ENCODE data around the gene PCDH15. TPM values are rescaled to one million over a fixed set of nuclear protein-coding genes. Genes with fewer than 3 reads are reported as not detected.

The PCDH15 gene
- total RNA-seq, 1 donor from 2014 or later: 1.2 TPM

DNA sequence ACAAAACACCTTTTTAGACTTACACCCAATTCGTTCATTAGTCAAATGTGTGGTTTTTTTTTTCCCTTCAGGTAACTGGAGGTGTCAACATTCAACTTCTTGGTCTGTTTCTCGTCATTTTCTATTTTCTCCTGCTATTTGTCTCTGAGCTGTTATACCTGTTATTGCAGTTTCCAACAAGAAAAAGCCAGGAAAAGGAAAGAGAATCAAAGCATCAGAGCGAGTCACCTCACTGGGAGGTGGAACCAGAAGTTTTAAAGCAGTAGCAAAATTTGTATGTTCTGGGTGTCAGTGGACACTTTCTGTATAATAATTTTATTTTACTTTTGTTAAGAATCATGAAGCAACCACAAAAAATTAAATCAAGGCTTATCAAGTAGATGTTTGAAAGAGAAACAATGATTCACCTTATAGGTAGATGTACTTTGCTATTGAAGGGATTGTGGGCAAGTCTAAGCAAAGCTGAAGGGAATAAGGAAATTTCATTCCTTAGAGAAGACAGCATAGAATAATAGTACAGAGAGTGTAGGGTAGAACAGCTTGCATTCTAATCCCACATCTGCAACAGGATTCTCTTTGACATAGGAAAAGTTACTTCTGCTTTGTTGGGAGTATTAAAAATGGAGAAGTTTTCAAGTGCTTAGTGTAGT is 675.8 kb downstream of the PCDH15 start:
- DNase-seq (ENCODE audit: low spot score): no peak

DNA sequence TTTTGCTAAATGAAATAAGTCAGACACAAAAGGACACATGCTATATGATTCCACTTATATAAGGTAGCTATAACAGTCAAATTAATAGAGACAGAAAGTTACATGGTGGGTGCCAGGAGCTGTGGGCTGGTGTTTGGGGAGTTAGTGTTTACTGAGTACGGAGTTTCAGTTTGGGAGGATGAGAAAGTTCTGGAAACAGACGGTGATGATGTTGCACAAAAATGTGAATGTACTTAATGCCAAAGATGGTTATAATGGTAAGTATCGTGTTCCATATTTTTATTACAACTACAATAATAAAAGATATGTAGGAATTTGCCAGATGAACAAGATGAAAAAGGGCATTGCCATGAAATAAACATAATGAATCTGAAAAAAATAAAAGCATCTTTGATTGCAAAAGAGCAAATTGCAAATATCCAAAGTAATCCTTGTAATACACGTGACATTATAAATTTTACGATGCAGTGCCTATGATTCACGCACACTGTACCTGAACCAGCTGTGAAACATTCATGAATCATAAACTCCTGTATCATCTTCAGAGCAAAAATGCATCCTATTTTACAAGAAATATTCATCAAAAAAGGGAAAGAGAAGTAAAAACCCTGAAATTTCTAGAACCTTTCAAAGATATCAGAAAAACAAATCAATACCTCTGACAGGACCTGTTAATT is 676.7 kb downstream of the PCDH15 start:
- DNase-seq (ENCODE audit: low spot score): no peak

DNA sequence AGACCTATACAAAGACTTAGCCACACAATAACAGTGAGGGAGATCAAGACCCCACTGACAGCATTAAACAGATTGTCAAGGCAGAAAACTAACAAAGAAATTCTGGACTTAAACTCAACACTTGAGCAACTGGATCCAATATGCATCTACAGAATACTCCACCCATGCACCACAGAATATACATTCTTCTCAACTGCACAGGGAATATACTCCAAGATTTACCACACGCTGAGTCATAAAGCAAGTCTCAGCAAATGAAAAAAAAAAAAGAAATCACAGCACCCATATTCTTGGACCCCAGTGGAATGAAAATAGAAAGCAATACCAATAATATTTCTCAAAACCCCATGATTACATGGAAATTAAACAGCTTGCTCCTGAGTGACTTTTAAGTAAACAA is 680.2 kb downstream of the PCDH15 start:
- DNase-seq (ENCODE audit: low spot score): no peak

DNA sequence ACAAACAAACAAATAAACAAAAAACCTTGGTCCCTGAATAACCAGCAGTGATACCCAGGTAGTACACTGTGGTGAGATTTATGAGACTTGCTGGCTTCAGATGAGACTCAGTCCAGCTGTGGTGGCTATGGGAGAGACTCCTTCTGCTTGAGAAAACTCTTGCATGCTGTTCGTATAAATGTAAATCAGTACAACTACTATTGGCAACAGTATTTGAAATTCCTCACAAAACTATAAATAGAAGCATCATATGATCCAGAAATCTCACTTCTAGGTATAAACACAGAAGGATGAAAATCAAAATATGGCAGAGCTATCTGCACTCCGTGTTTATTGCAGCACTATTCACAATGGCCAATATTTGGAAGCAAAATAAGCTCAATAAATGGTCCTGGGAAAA is 692.1 kb downstream of the PCDH15 start:
- no peak for DNase-seq (ENCODE audit: low spot score)

DNA sequence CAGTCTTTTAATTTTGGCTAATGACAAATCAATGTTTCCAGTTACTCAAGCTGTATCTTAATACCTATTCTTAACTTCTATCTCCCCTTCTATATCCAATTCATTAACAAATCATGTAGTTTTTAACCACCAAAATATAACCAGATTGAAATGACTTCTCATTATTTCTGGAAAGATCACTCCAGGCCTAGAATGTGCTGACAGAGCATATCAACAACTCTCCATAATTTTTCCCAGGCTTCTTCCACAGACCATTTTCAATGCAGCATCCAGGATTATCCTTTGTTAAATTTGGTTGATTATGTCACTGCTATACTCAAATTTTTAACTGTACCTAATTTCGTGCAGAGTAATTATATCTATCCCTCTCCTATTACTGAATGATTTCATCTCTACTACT is 704.1 kb downstream of the PCDH15 start:
- no peak for DNase-seq (ENCODE audit: low spot score)

DNA sequence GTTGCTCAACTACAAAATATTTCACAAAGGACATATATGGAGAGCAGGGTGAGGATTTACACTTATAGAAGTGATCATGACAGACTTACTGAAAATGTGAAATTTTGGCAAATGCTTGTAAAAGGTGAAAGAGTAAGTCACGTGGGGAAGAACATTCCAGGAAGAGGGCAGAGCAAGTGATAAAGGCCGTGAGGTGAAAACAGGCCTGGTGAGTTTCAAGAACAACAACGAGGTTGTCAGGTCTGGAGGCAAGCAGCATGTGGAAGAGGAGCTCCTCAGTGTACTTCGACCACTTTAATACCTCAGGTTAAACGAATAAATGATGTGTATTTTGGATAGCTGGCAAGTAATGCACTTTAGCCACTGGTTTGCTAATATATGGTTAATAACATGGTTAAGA is 706.7 kb downstream of the PCDH15 start:
- no peak for DNase-seq (ENCODE audit: low spot score)

DNA sequence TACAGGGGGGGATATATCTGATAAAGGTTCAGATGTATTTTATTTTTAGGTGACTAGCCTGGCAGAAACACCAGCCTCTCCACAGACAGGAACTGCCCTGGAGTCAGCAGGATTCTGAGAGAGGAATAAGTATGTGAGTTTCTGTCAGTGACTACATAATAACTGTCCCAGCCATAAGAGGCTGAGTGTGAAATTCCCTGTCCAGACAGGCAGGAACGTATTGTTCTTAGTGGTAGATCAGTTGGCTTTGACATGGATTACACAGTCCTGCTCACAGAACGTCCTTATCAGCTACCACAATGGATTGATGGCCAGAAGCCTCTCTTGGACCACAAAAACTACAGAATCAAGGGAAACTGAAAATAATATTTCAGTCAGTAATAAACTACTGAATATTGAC is 709.8 kb downstream of the PCDH15 start:
- no peak for DNase-seq (ENCODE audit: low spot score)

DNA sequence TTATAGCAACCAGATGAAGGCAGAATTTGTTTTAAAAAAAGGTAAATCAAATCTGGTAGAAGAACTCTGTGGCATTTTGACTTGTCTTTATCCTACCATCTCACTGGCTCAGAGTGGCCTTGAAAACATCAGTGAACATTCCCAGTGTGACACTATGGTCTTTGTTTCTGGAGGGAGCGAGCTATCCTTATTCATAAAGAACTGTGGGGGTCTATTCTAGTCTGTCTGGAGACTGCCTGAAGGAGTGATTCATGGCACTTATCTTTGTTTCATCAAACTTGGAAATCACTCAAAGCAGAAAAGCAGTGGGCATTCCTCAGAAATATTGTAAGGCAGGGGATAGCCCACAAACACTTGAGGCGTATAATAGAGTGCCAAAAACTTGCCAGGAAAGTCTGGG is 719.1 kb downstream of the PCDH15 start:
- DNase-seq (ENCODE audit: low spot score): no peak

DNA sequence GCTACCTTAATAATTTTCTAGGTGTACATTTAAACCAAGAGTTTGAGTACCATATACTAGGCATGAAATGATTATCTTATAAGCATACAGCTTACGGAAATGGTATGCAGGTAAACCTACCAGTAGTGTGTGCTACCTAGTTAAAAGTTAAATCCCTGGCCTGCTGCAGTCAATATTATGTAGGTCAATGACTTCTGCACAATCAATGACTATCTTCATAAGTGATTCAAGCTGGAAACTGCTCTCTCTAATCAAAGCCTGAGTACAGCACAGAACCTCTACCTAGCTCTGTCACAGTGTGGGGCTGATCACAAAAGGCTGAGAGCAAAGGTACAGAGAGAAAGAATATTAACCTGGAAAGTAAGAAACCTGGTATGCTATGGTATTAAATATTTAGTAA is 733.7 kb downstream of the PCDH15 start:
- no peak for DNase-seq (ENCODE audit: low spot score)

DNA sequence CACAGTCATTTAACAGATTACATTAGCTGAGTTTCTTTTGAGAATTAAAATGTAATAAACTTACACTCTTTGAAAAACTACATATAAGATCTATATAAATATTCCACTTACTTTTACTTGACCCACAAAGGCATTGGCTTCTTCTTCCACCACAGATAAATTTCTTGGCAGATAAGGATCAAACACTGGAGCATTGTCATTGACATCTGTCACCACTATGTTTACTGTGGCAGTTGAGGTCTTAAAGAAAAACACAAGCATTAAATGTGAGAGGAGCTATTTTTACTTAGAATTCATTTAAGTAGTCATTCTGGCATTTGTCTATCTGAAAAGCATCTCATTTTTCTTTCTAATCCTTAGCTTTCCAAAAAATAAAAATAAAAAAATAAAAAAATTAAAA is 734.4 kb downstream of the PCDH15 start:
- no peak for DNase-seq (ENCODE audit: low spot score)

DNA sequence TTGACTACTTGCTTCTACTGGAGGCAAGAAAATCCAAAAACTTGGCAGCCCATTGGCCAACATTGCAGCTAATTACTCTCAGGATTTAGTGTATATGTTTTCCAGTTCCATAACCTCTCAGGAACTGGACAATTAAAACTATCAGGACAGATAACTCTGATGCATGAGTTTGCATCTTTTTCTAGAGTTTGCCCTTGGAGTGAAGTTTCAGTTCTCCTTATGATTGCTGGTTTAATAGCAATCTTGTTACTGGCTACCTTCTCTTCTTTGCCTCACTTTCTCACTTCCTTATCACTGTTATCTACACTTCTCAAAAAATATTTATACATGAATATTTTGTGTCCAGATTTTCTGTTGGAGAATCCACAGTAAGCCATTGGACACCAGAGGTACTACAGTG is 735.9 kb downstream of the PCDH15 start:
- no peak for DNase-seq (ENCODE audit: low spot score)

DNA sequence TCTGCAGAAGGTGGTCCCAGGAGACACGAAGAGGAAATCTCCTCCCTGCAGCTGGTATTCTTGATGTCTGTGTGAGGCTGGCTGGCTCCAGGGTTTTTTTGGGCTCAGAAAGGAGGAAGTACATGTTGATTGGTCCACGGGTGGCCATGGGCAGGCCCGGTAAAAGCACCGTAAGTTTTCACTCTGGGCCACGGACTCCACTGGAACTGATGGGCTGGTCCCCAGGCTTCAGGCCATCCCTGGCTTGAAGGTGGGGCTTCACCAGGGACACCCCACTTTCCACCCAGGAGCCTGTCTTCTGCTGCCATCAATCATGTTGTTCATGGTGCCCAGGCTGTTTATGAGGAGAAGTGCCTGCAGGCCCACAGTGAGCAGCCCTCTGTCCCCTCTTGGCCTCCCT is 736.8 kb downstream of the PCDH15 start:
- no peak for DNase-seq (ENCODE audit: low spot score)

DNA sequence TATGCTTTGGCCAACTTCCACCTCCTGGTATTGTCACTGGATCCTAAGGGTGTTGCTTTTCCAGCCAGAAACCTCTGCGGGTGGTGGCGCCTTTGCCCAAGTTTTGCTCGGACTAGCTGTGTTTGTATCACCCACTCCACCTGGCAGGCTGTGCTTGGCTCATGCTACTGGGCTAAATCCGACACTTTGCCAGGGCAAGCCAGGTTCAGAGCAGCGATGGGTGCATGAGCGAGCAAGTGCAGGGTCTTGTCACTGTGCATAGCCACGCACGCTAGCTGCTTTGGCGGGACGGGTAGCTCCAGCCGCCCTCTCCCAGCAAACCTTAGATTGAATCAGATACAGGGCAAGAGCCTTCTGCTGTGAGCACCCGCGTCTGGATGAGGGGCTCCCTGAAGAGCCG is 737.5 kb downstream of the PCDH15 start:
- no peak for DNase-seq (ENCODE audit: low spot score)

DNA sequence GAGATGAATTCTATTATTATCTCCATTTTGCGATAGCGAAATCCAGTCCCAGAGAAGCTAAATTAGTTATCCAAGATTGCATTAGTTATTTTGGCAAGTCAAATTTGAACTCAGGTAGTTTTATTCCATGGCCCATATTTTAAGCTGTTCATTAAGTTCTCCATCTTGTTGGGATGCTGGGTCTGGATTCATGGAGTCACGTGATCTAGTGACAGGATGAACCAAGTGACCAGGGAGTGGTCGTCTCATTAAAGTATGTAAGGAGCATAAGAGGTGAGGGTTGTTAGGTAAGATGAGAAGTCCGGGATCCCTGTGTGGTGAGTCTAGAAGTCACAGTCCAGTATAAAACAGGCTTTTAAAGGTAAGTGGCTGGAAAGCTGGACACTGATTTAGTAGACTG is 740.5 kb downstream of the PCDH15 start:
- DNase-seq (ENCODE audit: low spot score): no peak

DNA sequence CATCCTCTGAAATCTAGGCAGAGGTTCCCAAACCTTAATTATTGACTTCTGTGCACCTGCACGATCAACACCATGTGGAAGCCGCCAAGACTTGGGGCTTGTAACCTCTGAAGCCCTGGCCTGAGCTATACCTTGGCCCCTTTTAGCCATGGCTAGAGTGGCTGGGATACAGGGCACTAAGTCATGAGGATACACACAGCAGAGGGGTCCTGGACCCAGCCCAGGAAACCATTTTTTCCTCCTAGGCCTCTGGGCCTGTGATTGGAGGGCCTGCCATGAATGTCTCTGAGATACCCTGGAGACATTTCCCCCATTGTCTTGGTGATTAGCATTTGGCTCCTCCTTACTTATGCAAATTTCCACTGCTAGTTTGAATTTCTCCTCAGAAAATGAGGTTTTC is 743.7 kb downstream of the PCDH15 start:
- DNase-seq (ENCODE audit: low spot score): no peak

DNA sequence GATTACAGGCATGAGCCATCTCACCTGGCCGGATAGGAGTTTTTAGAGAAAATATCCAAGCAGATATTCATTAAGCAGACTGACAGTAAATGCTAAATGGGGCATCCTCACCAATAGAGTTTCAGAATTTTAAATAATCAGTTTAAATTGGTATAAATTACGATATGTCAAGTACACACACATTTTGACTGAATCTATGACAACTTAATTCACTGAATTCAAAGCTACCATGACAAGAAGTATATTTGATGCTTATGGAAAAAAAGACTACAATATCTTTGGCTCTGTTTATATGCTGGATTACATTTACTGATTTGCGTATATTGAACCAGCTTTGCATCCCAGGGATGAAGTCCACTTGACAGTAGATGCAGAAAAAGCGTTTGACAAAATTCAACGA is 774.7 kb downstream of the PCDH15 start:
- no peak for DNase-seq (ENCODE audit: low spot score)

DNA sequence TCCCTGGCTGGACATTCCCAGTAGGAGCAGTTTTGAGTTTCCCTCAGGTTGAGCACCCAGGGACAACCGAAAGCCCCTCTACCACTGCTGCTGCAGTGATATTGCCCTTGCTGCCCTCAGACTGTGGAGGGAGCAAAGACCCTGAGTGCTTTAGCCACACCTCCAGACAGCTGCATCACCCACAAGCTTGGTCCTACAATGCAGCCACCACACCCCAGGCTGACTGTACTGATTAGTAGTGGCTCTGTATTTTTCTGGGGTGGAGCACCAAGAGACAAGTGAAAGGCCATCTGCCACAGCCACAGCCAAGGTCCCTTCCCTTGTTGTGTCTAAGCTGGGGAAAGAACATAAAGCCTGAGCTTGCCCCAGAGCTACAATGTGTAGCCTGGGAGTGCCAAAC is 789.9 kb downstream of the PCDH15 start:
- no peak for DNase-seq (ENCODE audit: low spot score)

DNA sequence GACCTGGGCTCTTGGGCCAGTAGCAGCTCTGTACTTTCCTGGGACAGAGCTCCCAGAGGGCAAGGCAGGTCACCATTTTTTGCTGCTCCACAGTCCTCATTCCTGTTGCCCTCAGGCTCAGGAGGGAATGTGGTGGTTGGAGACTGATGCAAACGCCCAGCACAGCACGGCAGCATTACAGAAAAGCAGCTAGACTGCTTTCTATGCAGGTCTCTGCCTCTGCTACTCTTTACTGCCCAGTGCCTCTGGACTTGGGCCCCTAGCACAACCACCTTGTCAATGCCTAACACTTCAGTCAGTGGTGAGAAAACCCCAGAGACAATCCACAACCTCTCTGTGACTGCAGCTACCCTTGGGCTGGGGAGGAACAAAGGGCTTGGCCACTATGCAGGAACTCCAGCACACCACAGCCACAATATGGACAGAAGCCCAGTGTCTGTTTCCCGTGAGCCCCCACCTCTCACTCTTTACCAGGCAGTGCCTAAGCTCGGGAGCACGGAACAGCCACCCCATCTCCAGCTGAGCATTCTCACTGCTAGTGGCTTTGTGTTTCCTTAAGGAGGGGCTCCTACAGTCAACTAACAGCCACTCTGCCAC is 790.6 kb downstream of the PCDH15 start:
- no peak for DNase-seq (ENCODE audit: low spot score)

DNA sequence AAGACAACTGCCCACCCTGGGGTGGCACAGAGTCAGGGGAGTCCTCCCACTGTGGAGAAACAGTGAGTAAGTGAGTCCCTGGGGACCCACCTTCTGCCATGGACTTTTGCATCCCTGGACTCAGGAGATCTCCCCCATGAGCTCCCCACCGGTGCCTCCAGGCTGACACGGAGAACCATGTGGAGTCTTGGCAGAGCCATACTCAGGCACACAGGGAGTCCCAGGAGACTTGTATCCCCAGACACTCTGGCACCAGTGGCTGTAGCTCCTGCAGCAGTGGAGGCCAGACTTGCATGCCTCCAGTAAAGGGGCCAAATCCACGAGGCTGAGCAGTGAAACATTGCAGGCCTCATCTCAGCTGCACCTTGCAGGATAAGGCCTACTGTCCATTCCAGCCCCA is 791.4 kb downstream of the PCDH15 start:
- no peak for DNase-seq (ENCODE audit: low spot score)

DNA sequence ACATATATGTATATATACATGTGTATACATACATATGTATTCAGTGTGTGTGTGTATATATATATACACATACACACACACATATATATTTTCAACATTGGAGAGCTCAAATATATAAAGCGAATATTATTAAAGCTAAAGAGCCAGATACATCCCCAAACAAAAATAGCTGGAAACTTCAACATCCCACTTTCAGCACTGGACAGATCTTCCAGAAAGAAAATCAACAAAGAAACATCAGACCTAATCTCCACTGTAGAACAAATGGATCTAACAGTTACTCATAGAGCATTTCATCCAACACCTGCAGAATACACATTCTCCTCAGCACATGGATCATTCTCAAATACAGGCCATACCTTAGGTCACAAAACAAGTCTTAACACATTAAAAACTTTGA is 799.0 kb downstream of the PCDH15 start:
- DNase-seq (ENCODE audit: low spot score): no peak

DNA sequence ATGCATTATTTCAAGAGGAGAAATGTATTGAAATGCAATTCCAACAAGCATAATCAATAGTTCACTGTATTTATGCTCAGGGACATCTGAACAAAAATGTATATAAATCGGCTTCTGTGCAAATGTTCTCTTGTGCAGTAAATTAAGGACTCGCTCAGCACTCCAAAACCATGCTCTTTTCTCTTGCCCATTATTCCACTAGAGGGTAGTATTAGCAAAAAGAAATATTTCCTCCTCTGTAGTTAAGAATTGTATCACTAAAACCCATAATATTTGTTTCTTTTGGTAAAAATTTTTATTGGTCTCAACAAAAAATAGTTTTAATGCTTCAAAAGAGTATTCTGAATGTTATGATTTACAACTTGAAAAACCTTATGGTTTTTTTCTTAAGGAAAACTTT is 803.1 kb downstream of the PCDH15 start:
- no peak for DNase-seq (ENCODE audit: low spot score)

DNA sequence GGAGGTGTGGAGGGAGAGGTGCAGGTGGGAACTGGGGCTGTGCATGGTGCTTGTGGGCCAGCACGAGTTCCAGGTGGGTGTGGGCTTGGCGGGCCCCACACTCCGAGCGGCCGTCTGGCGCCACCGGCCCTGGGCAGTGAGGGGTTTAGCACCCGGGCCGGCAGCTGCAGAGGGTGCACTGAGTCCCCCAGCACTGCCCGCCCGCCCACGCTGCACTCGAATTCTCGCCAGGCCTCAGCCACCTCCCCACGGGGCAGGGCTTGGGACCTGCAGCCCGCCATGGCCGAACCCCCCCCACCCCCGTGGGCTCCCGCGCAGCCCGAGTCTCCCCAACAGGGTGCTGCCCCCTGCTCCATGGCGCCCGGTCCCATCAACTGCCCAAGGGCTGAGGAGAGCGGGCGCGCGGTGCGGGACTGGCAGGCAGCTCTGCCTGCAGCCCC is 810.2 kb downstream of the PCDH15 start:
- no peak for DNase-seq (ENCODE audit: low spot score)

DNA sequence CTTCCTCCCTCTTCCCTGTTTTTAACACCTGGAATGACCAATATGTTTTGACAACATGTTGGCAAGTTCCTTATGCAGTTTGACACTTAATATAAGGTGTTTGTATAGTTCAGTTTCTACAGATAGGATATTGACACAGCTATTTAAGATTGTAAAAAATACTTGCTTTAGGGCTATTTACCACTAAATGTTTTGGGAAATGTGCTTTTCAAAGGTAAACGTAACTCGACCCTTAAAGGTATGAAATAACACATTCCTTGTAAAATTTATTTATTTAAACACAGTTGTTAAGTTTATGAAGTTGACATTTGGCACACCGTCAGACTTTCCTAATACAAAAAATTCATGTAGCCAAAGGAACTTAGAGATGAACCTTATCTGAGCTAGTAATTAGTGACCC is 817.6 kb downstream of the PCDH15 start:
- DNase-seq (ENCODE audit: low spot score): no peak

DNA sequence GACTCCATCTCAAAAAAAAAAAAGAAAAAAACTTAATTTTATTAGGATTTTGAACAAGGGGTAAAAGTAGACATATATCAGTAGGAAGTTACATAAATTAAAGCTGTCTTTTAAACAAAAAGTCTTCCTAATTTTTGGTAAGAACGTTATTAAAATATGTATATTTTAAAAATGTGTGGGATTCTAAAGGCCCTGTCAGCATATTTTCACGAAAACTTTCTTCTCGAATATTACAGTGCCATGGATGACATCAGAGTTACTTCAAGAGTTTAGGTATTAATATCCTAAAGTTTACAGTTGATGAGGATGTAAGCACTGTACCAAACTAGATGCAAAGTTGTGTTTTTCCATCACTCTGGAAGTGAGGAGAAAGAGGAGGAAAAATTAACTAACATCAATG is 820.8 kb downstream of the PCDH15 start:
- DNase-seq (ENCODE audit: low spot score): no peak
